NCI-H524 treated with DMSO at 0.1 percent for 48 hours (cell line): ENCODE results near the gene USB1.
"Not testable (repeated sequence)": the region's sequence is repeated elsewhere in the genome, so short reads cannot be mapped to it uniquely, and the experiment has no call there.

Experiments used
- DNase-seq: peaks from one replicate; lab custom pipeline; 2025; lab: John Stamatoyannopoulos, UW

The USB1 gene

DNA sequence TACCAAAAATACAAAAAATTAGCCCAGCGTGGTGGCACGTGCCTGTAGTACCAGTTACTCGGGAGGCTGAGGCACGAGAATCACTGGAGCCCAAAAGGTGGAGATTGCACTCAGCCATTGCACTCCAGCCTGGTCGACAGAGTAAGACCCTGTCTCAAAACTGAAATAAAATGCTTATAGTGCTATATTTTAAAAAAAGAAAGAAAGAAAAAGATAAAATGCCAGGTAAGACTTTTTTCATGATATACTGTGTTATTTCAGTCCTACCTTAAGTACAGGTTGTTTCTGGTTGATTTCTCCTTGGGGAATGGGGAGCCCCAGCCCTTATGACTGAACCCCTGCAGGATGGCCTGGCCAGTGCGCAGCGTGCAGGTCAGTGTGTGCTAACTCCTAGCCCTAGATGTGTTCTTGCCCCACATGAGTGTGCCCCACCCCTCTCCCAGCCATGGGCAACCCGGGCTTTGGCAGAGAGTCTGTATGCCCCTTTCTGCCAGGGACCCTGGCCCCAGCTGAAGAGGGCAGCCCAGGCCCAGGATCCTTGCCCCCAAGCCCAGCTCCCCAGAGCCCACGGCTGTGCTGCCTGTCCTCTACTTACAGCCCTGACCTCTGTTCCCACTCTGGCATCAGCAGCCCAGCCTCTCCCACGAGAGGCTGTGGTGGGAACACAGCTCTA lies 31.6 kb upstream of the USB1 start:
- DNase-seq, result no peak

- no peak for DNase-seq
Observed at GRCh38 chr16:57970319-57970718, 30.9 kb upstream of the USB1 start.

GRCh38 chr16:57970970-57971369 lies 30.2 kb upstream of the USB1 start, which contains the start of gene CNGB1:
Gene CNGB1 (minus strand): TSS chr16:57971128. CDS start chr16:57967286, 3,842 bp downstream.
- DNase-seq, result peak; percentile 14

GRCh38 chr16:57971848-57972247 lies 29.4 kb upstream of the USB1 start:
- DNase-seq, result no peak

- DNase-seq, result no peak
Observed at GRCh38 chr16:57972306-57972705, 28.9 kb upstream of the USB1 start.

DNA sequence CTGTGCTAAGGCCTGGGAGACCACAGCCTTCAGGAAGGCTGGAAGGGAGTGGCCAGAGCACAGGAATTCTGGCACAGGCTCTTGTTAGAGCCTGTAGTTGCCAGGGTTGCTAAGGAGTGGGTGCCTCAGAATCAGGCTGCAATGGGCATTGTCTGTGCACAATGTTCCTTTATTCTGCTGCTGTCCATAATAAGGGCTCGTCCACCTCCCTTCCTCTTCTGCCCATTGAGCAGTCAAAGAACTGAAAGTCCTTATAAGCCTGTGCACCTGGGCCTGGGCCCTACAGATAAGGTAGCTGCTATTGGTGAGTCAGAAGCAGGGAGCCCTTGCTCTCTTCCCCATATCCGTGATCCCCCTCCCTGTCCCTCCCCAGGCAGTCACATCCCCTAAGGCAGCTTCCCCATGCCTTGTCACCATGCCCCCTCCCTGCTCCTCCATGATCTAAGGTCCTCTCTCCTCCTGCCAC lies 24.8 kb upstream of the USB1 start:
- no peak for DNase-seq

DNA sequence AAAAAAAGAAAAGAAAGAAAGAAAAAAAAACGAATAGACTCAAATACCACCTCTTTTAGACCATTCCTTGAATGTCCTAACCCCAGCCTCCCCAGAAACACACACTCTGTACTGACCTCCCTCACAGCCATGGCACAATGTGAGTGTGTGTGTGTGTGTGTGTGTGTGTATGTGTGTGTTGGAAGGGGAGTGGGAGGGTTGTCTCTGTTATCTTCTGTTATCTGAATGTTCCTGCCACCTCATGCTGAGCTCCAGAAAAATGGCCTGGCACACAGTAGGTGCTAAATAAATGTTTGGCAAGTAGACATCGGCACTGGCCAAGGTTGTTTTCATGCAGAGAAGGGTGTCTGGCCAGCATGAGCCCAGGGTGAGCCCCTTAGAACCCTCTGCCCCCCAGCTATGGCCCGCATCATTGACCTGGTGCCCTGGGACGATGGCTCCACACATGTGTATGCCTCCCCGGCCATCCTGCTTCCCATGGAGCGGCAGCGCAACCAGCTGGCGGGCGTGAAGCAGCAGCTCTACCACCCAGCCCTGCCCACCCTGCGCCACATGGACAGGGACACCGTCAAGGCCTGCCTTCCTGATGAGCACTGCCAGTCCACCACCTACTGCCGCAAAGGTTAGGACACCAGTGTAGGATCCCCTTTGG lies 23.7 kb upstream of the USB1 start:
- DNase-seq, result no peak

DNA sequence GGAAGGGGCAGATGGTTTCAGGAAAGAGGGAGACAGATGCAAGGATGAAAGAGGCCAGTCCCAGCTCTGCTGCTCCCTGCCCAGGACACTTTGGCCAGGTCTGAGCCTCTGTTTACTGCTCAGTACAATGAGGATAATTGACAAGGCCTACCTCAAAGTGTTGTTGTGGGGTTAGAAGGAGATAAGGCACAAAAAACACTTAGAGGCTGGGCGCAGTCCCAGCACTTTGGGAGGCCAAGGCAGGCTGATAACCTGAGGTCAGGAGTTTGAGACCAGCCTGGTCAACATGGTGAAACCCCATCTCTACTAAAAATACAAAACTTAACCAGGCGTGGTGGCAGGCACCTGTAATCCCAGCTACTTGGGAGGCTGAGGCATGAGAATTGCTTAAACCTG lies 23.1 kb upstream of the USB1 start:
- not testable (repeated sequence) for DNase-seq

GRCh38 chr16:57979006-57979585 lies 22.1 kb upstream of the USB1 start:
- no peak for DNase-seq

DNA sequence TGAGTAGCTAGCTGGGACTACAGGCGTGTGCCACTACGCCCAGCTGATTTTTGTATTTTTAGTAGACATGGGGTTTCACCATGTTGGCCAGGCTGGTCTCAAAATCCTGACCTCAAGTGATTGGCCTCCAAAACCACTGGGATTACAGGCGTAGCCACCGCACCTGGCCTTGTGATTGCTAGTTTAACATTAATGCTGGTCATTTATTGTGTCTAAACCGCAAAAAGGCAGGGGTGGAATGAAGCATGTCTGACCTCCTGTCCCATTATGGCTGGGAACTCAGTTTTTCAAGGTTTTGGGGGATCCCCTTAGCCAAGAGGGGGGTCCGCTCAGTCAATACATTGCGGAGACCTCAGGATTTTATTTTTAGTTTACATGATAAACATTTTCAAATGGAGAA lies 19.6 kb upstream of the USB1 start:
- DNase-seq, result no peak

GRCh38 chr16:57982385-57982784 lies 18.8 kb upstream of the USB1 start:
- no peak for DNase-seq

- DNase-seq, result no peak
Observed at GRCh38 chr16:57984443-57985203, 16.6 kb upstream of the USB1 start.

- DNase-seq, result no peak
Observed at GRCh38 chr16:57985204-57986181, 15.7 kb upstream of the USB1 start.

DNA sequence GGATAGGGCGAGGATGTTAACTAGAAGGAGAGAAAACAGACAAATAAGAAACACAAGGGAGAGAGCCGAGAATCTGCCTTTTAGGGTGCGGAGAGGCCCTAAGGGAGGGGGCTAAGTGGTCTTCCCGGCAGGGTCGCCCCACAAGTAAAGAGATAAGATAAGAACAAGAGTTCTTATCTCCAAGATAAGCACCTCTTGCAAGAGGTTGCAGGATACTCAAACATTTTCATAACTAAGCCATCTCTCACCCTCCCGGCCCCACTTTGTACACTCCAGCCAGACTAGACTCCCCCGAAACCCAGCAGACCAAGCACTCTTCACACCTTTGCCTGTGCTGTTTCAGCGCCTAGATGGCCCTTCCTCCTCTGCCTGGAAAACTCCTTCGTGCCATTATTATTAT lies 15.0 kb upstream of the USB1 start:
- DNase-seq, result no peak

DNA sequence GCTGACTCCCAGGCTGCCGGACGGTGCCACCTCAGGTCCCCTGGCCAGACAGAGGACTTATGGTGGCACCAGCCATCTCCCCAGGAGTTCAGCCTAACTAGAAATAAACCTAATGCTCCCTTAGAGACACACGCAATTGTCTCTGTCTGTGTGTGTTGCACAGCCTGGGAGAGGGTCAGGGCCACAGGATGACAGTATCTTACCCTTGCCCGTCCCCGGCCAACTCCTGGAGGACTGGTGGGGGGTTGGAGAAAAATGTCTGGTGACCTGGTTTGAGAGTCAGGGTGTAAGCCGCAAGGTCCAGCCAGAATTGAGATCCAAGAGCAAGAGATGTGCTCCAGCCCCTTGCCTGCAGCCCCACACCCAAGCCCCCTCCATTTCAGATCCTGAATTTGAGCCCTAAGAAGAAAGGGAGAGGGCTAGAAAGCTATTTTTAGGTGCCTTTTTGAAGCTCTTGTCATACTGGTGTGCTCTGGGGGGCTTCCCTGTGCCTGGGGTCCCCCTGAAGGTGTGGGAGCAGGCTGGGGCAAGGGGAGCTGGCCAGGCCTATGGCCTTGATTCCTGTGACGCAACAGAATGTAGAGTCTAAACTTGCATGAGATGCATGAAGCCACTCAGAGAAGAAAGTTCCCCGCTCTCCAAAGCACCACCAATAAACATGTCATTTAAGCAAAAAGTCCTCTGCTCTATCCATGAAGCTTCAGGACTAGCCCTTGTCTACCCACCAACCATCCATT lies 13.6 kb upstream of the USB1 start:
- DNase-seq, result no peak

DNA sequence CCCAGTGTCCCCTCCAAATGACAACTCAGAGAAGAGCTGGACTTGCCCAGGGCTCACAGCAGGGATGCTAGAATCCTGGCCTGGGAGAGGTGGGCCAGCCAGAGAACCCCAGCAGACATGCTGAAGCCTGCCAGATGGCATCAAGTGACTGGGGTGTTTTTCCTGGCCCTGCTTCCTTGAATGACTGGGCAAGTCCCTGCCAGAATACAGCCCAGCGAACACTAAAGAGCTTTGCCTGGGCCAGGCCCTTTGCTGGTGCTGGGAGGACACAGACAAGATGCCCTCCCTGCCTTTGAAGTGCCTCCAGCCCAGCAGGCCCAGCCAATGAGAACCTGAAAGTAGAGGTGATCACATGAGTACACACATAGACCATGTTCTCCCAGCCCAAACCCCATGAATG lies 12.3 kb upstream of the USB1 start:
- peak; percentile 19 for DNase-seq

- DNase-seq, result no peak
Observed at GRCh38 chr16:57991551-57992059, 9.6 kb upstream of the USB1 start.

DNA sequence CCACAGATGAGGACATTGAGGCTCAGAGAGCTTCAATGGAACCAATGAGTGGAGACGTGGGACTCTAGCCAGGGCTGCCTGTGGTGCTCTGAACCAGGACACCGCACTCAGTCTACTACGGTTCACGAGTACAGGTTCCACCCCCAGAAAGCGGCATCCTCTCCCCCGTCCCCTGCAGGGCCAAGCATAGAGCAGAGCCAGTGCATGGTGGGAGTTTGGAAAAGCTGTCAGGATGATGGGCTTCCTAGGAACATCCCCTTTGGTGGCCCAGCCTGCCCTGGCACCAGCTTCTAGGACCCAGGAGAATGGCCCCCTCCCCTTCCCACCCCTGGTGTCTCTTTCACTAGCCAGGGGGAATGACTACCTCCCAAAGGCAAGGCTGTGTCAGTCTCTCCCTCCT lies 9.1 kb upstream of the USB1 start:
- DNase-seq, result no peak

GRCh38 chr16:57993438-57993837 lies 7.8 kb upstream of the USB1 start:
- no peak for DNase-seq

DNA sequence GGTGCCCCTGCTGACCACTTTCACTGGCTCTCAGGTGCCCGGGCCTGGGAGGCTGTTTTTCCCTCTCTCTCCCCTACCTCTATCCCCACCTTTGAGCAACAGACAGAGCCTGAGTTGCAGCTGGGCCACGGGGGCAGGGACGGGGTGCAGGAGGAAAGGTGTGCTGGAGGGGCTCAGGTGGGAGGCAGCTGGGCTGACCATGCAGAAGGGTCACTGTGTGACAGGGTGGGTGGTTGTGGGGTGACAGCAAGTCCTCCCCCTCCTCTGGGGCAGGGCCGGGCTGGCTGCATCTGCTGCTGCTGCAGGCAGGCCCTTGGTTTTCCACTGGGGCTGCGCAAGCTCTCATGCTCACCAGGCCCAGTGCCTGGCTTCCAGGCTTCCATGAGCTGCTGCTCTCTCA lies 7.3 kb upstream of the USB1 start:
- DNase-seq, result no peak

- DNase-seq, result no peak
Observed at GRCh38 chr16:57994361-57994760, 6.8 kb upstream of the USB1 start.
